Stimulated activated CD8-positive, alpha-beta memory T cell treated with anti-CD3 and anti-CD28 coated beads, Interleukin-7, amount 100 ng/mL, for 1 hour (primary cell): ENCODE measurements around the gene WLS.

Experiments used
- DNase-seq, 2 donors: peaks; one replicate each; pipeline ENCODE4 v3.0.0-alpha.2; 2020; ENCODE audit warnings: low read depth in 2 of 2

The WLS gene

GRCh38 chr1:68228851-68229250 lies 3.5 kb downstream of the WLS start:
- no peak for DNase-seq

- no peak for DNase-seq
These were observed 4.7 kb downstream of the WLS start for GRCh38 chr1:68227598-68227997.

GRCh38 chr1:68225781-68226180 lies 6.5 kb downstream of the WLS start:
- DNase-seq, result no peak

GRCh38 chr1:68223687-68224086 lies 8.6 kb downstream of the WLS start:
- DNase-seq, result no peak

- no peak for DNase-seq
These were observed 10.3 kb downstream of the WLS start for GRCh38 chr1:68221980-68222373.

GRCh38 chr1:68221001-68221979 lies 11.0 kb downstream of the WLS start:
- DNase-seq, result no peak

GRCh38 chr1:68220420-68220819 lies 11.9 kb downstream of the WLS start:
- DNase-seq, result no peak

- DNase-seq, result no peak
These were observed 13.8 kb downstream of the WLS start for GRCh38 chr1:68218490-68218889.

- no peak for DNase-seq
These were observed 14.7 kb downstream of the WLS start for GRCh38 chr1:68217618-68218017.

GRCh38 chr1:68217060-68217554 lies 15.2 kb downstream of the WLS start:
- no peak for DNase-seq

GRCh38 chr1:68216089-68216772 lies 16.1 kb downstream of the WLS start:
- DNase-seq, result no peak

- no peak for DNase-seq
These were observed 18.5 kb downstream of the WLS start for GRCh38 chr1:68213843-68214242.

- no peak for DNase-seq
These were observed 20.5 kb downstream of the WLS start for GRCh38 chr1:68211761-68212380.

GRCh38 chr1:68210829-68211228 lies 21.5 kb downstream of the WLS start:
- no peak for DNase-seq

- DNase-seq, result no peak
These were observed 22.3 kb downstream of the WLS start for GRCh38 chr1:68210027-68210426.

- no peak for DNase-seq
These were observed 25.3 kb downstream of the WLS start for GRCh38 chr1:68206848-68207689.

- DNase-seq, result no peak
These were observed 26.4 kb downstream of the WLS start for GRCh38 chr1:68205794-68206358.

- no peak for DNase-seq
These were observed 27.2 kb downstream of the WLS start for GRCh38 chr1:68204977-68205630.

GRCh38 chr1:68202239-68202832 lies 30.0 kb downstream of the WLS start:
- DNase-seq, result no peak

- DNase-seq, result no peak
These were observed 30.6 kb downstream of the WLS start for GRCh38 chr1:68201546-68202238.
